ENCODE results near the gene PDLIM7.
A peak's percentile ranks its signal among the peaks of the same experiment; 100 is the strongest.

PDLIM7 gene

DNA sequence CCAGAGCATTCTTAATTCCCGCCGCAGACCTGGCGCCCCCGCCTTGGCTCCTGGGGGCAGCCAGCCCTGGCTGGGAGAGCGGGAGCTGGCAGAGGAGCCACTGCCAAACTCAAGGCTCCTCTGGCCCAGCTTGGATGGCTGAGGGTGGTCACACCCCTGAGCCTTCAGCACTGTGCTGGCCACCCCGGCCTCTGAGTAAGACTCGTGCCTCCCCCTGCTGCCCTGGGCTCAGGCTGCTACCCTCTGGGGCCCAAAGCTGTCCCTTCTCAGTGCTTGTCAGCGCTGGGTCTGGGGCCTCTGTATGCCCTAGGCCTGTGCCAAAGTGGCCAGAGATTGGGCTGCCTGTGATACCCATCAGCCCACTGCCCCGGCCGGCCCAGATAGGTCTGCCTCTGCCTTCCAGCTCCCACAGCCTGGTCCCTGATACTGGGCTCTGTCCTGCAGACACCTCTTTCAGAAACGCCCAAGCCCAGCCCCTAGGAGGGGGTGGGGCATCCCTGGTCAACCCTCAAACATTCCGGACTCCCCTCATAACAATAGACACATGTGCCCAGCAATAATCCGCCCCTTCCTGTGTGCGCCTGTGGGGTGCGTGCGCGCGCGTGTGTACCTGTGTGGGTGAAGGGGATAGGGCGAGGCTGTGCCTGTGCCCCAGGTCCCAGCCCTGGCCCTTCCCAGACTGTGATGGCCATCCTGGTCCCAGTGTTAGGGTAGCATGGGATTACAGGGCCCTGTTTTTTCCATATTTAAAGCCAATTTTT, 55.2 kb downstream of the PDLIM7 start:
- DNase-seq, result no peak

DNA sequence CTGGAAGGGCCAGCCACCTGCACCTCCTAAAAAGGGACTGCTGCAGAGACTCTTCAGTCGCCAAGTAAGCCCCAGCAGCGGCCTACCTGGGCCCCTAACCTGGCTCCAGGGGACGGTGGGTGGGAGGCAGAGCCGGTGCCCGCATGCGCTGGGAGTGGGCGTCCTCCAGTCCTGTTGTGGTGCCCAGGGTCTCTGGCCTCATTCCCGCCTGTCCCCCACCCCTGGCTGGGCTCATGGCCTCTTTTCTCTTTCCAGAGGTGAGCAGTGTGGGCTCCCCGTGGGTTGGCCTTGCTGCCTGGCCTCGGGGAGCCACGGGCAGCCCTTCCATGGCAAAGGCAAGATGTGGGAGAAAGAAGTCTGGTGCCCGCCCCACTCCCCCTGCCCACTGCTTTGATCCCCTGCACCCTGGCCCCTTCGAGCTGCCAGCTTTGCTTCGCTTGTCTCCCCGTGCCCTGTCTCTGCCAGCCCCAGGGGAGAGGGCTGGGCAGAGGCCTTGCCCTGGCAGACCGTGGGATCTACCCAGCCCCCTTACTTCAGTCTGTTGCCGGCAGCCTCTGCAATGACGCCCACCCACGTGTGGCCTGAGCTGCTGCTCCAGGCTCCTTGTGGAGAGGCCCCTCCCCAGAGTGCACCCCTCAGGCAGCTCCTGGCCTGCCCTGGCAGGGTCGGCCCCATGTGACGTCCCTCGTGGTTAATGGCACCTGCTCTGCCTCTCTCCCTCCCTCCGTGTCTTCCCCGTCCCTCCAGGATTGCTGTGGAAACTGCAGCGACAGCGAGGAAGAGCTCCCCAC, 56.2 kb downstream of the PDLIM7 start:
- DNase-seq, result no peak

DNA sequence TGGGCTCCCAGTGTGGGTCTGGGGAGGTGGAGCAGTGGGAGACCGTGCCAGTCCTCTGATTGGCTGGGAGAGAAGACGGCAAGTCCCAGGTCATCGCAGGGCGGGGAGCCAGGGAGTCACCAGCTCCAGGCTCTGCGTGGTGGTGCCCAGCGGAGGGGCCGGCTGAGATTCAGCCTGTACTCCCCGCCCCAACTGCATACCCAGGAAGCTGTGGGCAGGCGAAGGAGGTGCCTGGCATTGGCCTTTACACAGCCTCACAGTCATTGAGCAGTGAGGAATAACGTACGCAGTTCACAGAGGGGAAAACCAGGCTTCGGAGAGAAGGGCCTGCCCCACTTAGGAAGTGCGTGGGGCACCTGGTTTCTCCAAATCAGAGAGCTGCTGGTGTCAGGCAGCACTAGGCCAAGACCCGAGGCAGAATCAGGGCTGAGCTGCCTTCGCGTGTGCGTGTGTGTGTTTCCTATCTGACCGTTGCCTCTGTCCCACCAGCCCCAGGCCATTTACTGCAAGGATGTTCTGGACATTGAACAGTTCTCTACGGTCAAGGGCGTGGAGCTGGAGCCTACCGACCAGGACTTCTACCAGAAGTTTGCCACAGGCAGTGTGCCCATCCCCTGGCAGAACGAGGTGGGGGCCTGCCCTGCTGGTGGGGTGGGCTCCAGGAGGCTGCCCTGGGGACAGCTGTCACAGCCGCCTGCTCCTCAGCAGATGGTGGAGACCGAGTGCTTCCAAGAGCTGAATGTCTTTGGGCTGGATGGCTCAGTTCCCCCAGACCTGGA, 57.0 kb downstream of the PDLIM7 start:
- DNase-seq, result no peak

DNA sequence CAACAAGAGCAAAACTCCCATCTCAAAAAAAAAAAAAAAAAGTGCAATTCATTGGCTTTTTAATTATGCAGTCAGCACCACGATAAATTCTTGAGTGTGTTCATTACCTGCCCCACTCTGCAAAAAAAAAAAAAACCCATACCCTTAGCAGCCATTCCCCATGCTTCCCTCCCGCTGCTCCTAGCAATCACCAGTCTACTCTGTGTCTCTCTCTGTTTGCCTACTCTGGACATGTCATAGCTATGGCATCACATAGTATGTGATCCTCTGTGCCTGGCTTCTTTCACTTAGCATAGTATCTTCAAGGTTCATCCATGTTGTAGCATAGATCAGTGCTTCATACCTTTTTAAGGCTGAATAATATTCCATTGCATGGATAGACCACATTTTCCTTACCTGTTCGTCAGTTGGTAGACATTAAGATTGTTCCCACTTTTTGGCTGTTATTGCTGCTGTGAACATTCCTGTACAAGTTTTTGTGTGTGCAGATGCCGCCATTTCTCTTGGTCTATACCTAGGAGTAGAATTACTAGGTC, 57.8 kb downstream of the PDLIM7 start:
- DNase-seq, result no peak

DNA sequence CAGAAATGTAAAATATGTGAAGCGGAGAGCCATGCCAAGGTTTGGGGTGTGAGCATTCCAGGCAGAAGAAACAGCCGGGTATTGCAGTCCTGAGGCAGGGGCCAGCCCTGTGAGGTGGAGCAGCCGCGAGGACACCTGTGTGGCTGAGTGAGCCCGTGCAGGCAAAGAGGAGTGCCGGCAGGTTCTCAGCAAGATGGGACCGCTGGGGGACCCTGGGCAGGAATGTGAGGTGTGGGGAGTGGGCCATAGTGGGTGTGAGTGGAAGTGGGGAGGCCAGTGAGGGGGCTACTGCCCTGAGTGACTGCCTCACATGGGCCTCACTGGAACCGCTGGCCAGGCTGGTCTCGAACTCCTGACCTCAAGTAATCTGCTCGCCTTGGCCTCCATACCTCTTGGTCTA, 58.9 kb downstream of the PDLIM7 start:
- no peak for DNase-seq

DNA sequence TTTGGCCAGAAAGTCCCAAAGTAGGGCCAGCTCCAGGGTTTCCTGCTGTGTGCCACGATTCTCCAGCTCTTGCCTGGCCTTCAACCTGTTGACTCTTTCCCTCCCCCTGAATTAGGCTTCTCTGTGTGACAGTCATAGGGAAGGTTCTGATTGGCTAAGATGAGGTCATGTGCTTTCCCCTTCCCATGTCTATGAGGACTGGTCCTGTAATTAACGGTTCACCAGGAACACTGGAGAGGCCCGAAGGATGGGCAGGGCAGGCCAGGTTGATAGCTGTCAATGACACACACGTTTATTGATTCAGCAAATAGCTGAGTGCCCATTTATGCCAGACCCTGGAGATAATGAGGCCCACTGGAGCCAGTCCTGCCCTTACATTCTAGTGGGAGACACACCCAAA, 59.8 kb downstream of the PDLIM7 start:
- peak; percentile 10 for DNase-seq

DNA sequence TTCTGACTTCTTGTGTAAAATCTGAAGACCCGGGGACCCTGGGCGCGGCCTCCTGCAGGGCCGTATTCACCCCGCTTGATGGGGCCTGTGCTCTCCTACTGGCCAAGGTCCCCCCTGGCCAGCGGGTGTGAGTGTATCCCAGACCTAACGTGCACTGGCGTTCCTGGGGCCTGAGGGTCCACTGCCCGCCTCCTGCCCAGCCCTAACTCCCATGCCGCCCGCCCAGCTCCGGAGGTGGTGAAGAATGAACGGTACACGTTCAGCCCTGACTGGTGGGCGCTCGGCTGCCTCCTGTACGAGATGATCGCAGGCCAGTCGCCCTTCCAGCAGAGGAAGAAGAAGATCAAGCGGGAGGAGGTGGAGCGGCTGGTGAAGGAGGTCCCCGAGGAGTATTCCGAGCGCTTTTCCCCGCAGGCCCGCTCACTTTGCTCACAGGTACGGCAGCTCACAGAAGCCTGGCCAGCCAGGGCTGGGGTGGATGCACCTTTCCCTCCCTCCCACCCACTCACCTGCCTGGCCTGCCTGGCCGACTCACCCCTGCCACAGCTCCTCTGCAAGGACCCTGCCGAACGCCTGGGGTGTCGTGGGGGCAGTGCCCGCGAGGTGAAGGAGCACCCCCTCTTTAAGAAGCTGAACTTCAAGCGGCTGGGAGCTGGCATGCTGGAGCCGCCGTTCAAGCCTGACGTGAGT, 61.4 kb downstream of the PDLIM7 start:
- DNase-seq, result no peak

DNA sequence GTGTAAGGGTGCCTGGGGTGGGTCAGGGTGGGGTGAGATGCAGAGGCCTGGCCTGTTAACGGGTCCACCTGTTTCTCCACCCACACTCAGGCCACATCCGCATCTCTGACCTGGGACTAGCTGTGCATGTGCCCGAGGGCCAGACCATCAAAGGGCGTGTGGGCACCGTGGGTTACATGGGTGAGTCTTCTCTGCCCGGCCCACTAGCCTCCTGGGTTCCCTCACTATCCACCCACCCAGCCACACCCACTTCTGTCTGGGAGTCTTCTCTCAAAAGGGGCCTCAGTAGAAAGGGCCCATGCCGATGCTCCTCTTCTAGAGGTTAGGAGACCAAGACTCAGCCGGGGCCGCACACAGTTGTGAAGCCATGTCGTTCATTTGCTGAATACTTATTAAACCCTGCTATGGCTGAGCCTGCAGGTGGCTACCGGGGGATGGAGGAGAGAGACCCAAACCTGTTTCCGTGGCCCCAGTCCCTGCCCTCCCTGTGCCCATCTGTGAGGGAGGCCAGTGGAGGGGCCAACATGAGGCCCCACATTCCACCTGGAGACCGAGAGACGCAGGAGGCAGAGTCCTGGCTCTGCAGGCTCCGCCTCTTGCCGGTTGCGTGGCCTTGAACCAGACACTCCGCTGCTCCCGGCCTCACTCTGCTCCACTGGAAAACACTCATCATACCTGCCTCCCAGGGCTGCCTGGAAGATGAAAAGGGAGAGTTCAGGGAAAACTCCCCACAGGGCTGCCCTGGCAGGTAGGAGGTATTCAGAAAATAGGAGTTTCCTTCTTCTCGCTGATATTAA, 62.3 kb downstream of the PDLIM7 start:
- DNase-seq, result no peak

DNA sequence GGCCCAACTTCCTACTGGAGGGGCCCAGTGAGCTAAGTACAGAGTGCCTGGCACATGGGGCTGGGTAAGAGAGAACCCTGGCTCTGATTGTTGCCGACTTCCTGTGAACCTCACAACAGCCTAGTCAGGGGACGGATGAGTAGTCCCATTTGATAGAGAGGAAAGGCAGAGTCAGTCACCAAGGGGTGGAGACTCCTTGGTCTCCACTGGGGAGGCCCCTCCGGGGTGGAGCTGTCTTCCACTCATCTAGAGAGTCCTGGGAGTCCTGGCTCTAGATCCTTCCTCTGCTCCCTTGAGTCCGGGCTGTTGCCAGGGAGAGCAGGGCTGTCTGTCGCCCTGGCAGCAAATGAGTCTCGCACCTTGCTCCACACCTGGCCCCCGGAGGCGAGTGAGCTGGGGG, 63.0 kb downstream of the PDLIM7 start:
- DNase-seq, result no peak

DNA sequence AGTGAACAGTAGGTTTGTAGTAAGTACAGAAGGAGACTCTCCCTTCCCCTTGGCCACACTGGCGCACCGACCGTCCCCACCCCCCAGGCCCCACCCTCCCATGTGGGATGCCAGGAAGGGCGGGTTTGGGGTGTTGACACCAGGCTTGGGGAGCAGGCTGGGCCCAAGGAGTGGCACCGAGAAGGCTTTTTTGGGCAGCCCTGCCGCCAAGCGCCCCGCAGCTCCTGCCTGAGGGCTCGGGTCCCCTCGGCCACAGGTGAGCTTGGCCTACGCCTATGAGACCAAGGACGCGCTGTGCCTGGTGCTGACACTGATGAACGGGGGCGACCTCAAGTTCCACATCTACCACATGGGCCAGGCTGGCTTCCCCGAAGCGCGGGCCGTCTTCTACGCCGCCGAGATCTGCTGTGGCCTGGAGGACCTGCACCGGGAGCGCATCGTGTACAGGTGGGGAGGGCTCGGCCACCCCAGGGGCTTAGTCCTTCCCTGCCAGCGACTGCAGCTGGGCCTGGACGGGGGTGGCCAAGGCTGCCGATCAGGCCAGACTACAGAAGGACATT, 63.7 kb downstream of the PDLIM7 start:
- no peak for DNase-seq
